GM12875 (cell line): ENCODE measurements around the gene CBLC.

Experiments used
- H3K4me3 ChIP-seq: one replicate; pipeline ENCODE4 v1.5.1; 2011; ENCODE audit warnings: low read depth, low read length, control low read depth
- CTCF ChIP-seq: IDR thresholded peaks from 2 replicates; pipeline ENCODE4 v1.5.1; 2011; ENCODE audit warnings: low read depth, mild to moderate bottlenecking, control low read depth, inconsistent platforms, low read length, moderate library complexity, borderline replicate concordance; ENCODE audit not compliant: insufficient read depth

CBLC gene

GRCh38 chr19:44848812-44849447 lies 71.2 kb downstream of the CBLC start:
- H3K4me3 ChIP-seq, result no peak overlapping the region

More at GRCh38 chr19:44848812-44849447, 71.2 kb downstream of the CBLC start:
- no peak for TF ChIP-seq CTCF
